Measurements from ENCODE around the gene CAPN1. TPM values are rescaled to one million over a fixed set of nuclear protein-coding genes. Genes with fewer than 3 reads are reported as not detected.

Gene CAPN1
- polyA plus RNA-seq, 1 donor from 2014 or later: 102 TPM

GRCh38 chr11:65209711-65210360 lies 28.1 kb downstream of the CAPN1 start:
- Histone ChIP-seq H3K9ac (ENCODE audit: low read length) (no peak overlapping the region), H3K27ac (ENCODE audit: low read length) (no peak overlapping the region), H3K4me2 (ENCODE audit: low read length) (no peak overlapping the region), H3K27me3 (ENCODE audit: insufficient read depth, low read depth, low read length) (no peaks in the 10 kb centered on the region), H3K9me3 (ENCODE audit: low read length) (no peaks in the 10 kb centered on the region), H3K36me3 (ENCODE audit: insufficient read depth, low read length) (peaks cover 10% of the 10 kb centered on the region), H3K9me2 (ENCODE audit: insufficient read depth, low read length) (no peaks in the 10 kb centered on the region), H4K20me1 (ENCODE audit: insufficient read depth) (no peaks in the 10 kb centered on the region), H2AFZ (ENCODE audit: low read depth, low read length) (no peak overlapping the region), H3K79me2 (replicated peaks; ENCODE audit: insufficient read depth, low read length) (no peaks in the 10 kb centered on the region), H3F3A (ENCODE audit: insufficient read depth, low read length, poor library complexity, severe bottlenecking) (no peaks in the 10 kb centered on the region), H3K4me3 (ENCODE audit: low read length) (no peak overlapping the region)
- TF ChIP-seq MXI1 (conservative IDR thresholded peaks at IDR 0.05; ENCODE audit: poor library complexity, severe bottlenecking) (no peak), EZH2 (IDR thresholded peaks at IDR 0.05; ENCODE audit: borderline replicate concordance, insufficient read depth, low read length, poor library complexity, severe bottlenecking) (no peak), POLR2AphosphoS5 (IDR thresholded peaks at IDR 0.05) (no peak), TAF1 (IDR thresholded peaks at IDR 0.05; ENCODE audit: low read depth) (no peak)

GRCh38 chr11:65210361-65210731 lies 28.6 kb downstream of the CAPN1 start:
- TF ChIP-seq EZH2 (IDR thresholded peaks at IDR 0.05; ENCODE audit: borderline replicate concordance, insufficient read depth, low read length, poor library complexity, severe bottlenecking) (no peak), MXI1 (conservative IDR thresholded peaks at IDR 0.05; ENCODE audit: poor library complexity, severe bottlenecking) (no peak), EP300 (conservative IDR thresholded peaks at IDR 0.05; ENCODE audit: poor library complexity, severe bottlenecking) (no peak), RAD21 (conservative IDR thresholded peaks at IDR 0.05) (no peak), TAF1 (IDR thresholded peaks at IDR 0.05; ENCODE audit: low read depth) (no peak), SMC3 (conservative IDR thresholded peaks at IDR 0.05; ENCODE audit: poor library complexity) (no peak)
- Histone ChIP-seq H3K36me3 (ENCODE audit: insufficient read depth, low read length) (peaks cover 10% of the 10 kb centered on the region), H3K79me2 (replicated peaks; ENCODE audit: insufficient read depth, low read length) (no peaks in the 10 kb centered on the region)

GRCh38 chr11:65210748-65211147 lies 29.0 kb downstream of the CAPN1 start:
- Histone ChIP-seq H3K9me3 (ENCODE audit: low read length) (no peaks in the 10 kb centered on the region), H3K9me2 (ENCODE audit: insufficient read depth, low read length) (no peaks in the 10 kb centered on the region), H3F3A (ENCODE audit: insufficient read depth, low read length, poor library complexity, severe bottlenecking) (no peaks in the 10 kb centered on the region), H4K20me1 (ENCODE audit: insufficient read depth) (no peaks in the 10 kb centered on the region), H3K9ac (ENCODE audit: low read length) (no peak overlapping the region), H3K27ac (ENCODE audit: low read length) (no peak overlapping the region), H3K4me3 (ENCODE audit: low read length) (no peak overlapping the region), H3K36me3 (ENCODE audit: insufficient read depth, low read length) (peaks cover 10% of the 10 kb centered on the region), H3K27me3 (ENCODE audit: insufficient read depth, low read depth, low read length) (no peaks in the 10 kb centered on the region), H3K4me2 (ENCODE audit: low read length) (no peak overlapping the region), H2AFZ (ENCODE audit: low read depth, low read length) (no peak overlapping the region), H3K79me2 (replicated peaks; ENCODE audit: insufficient read depth, low read length) (no peaks in the 10 kb centered on the region)
- TF ChIP-seq TAF1 (IDR thresholded peaks at IDR 0.05; ENCODE audit: low read depth) (no peak), POLR2AphosphoS5 (IDR thresholded peaks at IDR 0.05) (no peak), REST (IDR thresholded peaks at IDR 0.05; ENCODE audit: borderline replicate concordance) (no peak), CTCF (IDR thresholded peaks at IDR 0.05; ENCODE audit: poor library complexity, severe bottlenecking) (no peak), EP300 (conservative IDR thresholded peaks at IDR 0.05; ENCODE audit: poor library complexity, severe bottlenecking) (no peak), SMC3 (conservative IDR thresholded peaks at IDR 0.05; ENCODE audit: poor library complexity) (no peak), EZH2 (IDR thresholded peaks at IDR 0.05; ENCODE audit: borderline replicate concordance, insufficient read depth, low read length, poor library complexity, severe bottlenecking) (no peak)

More at GRCh38 chr11:65210361-65210731, 28.6 kb downstream of the CAPN1 start:
- H4K20me1 ChIP-seq (ENCODE audit: insufficient read depth): no peaks in the 10 kb centered on the region
- no peak overlapping the region for H3K4me3 ChIP-seq (ENCODE audit: low read length)
- H3K27ac ChIP-seq (ENCODE audit: low read length): no peak overlapping the region
- H3K4me2 ChIP-seq (ENCODE audit: low read length): no peak overlapping the region
- H3K9me3 ChIP-seq (ENCODE audit: low read length): no peaks in the 10 kb centered on the region
- H3K9ac ChIP-seq (ENCODE audit: low read length): no peak overlapping the region
- H3F3A ChIP-seq (ENCODE audit: insufficient read depth, low read length, poor library complexity, severe bottlenecking): no peaks in the 10 kb centered on the region
- no peaks in the 10 kb centered on the region for H3K9me2 ChIP-seq (ENCODE audit: insufficient read depth, low read length)
- H3K27me3 ChIP-seq (ENCODE audit: insufficient read depth, low read depth, low read length): no peaks in the 10 kb centered on the region
- no peak overlapping the region for H2AFZ ChIP-seq (ENCODE audit: low read depth, low read length)
